B cell (primary cell): ENCODE results near the gene FXYD2.

ENCODE experiments used
- CTCF ChIP-seq: fragments of 200-600 bp; IDR thresholded peaks from one replicate; pipeline ENCODE4 v1.8.0; 2022; ENCODE audit warnings: antibody characterized with exemption, mild to moderate bottlenecking
- EZH2 ChIP-seq: IDR thresholded peaks from 2 replicates; pipeline ENCODE4 v1.6.1; 2012; ENCODE audit warnings: borderline replicate concordance, low read depth, mild to moderate bottlenecking, moderate library complexity, low read length; ENCODE audit not compliant: insufficient read depth, poor library complexity, severe bottlenecking

- no peak for TF ChIP-seq CTCF
- TF ChIP-seq EZH2 = no peak
These were observed 13.2 kb upstream of the FXYD2 start for GRCh38 chr11:117837791-117838190.
